Jurkat, Clone E6-1 (cell line): Measurements from ENCODE around the gene SWT1.
"Not testable (repeated sequence)": the region's sequence is repeated elsewhere in the genome, so short reads cannot be mapped to it uniquely, and the experiment has no call there.

Experiments used
- DNase-seq: peaks from one replicate; pipeline ENCODE4 v3.0.0-alpha.2; 2011; ENCODE audit warnings: low read depth, low spot score
- H3K4me3 ChIP-seq: 2 replicates; pipeline ENCODE4 v1.5.1; 2011; ENCODE audit warnings: mild to moderate bottlenecking, low read length, control low read depth, moderate library complexity

Gene SWT1

DNA sequence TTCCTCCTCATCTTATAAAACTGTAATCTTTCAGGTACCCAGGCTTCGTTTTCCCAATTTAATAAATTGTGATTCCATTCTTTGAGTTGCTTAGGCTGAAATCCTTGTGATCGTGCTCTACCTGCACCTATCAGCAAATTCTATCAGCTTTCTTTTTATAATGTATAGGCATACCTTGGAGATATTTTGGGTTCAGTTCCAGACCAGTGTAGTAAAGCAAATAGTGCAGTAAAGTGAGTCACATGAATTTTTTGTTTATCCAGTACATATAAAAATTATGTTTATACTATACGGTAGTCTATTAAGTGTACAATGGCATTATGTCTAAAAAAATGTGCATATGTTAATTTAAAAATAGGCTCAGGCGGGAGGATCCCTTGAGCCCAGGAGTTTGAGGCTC lies 5.5 kb downstream of the SWT1 start:
- no peak overlapping the region for H3K4me3 ChIP-seq
- no peak for DNase-seq

DNA sequence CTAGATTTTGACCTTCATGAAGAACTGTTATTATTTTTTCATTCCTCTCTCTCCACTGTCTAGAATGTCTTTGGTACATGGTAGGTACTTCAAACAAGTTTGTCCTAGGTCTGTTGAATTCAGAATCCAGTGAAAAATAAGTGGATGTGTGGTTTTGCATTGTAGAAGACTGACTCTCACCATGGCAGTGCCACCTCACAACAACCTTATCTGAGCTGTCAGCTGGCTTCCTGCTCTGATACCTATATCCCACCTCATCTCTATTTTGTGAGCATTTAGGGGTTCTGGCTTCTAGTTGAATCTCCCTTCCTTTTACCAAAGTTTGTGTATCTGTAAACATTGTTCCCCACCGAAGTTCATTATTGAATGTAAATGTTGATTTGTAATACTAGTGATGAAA lies 9.1 kb downstream of the SWT1 start:
- no peak overlapping the region for H3K4me3 ChIP-seq
- DNase-seq: no peak

DNA sequence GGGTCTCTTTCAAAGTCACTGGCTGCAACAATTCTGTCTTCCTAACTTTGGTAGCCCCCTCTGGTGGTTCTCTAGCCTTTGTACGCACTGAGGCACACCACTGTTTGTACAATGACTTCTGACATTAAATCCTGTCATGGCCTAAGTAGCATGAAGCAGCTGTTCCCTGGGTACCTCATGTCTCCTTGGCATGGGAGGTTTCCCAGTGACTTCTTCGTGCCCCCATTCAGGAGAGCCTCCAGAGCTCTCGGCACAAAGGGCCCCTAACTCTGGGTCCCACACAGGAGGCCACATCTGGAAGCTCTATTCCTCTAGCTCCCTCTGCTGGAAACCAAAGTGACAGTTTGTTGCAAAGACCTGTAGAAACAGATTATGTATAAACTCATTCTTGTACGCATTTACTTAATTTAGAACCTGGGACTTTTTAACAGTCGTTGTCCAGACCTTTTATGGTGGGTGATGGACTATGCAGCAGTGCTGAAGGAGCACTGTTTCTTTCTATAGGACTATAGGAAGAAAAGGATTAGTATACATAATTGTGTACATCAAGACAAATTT lies 13.4 kb downstream of the SWT1 start:
- peak overlapping the region; percentile 32 for H3K4me3 ChIP-seq
- peak; percentile 62 for DNase-seq

DNA sequence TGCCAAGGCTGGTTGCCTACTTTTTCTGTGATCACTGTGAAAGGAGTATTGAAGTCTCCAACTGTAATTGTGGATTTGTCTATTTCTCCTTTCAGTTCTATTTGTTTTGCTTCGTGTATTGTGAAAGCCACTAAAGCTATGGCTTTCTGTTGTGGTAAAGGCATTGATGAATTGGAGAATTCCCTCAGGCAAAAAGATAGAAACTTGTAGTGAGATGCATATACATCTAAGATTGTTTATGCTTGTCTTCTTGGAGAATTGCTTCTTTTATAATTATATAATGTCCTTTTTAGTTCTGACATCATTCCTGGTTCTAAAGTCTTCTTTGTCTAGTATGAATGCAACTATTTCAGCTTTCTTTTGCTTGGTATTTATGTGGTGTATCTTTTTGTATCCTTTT lies 36.8 kb downstream of the SWT1 start:
- no peak for DNase-seq
- no peak overlapping the region for H3K4me3 ChIP-seq

DNA sequence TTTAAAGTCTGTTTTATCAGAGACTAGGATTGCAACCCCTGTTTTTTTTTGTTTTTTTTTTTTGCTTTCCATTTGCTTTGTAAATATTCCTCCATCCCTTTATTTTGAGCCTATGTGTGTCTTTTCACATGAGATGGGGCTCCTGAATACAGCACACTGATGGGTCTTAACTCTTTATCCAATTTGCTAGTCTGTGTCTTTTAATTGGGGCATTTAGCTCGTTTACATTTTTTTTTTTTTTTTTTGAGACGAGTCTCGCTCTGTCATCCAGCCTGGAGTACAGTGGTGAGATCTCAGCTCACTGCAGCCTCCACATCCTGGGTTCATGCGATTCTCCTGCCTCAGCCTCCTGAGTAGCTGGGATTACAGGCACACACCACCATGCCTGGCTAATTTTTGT lies 41.7 kb downstream of the SWT1 start:
- not testable (repeated sequence) for DNase-seq, H3K4me3 ChIP-seq

DNA sequence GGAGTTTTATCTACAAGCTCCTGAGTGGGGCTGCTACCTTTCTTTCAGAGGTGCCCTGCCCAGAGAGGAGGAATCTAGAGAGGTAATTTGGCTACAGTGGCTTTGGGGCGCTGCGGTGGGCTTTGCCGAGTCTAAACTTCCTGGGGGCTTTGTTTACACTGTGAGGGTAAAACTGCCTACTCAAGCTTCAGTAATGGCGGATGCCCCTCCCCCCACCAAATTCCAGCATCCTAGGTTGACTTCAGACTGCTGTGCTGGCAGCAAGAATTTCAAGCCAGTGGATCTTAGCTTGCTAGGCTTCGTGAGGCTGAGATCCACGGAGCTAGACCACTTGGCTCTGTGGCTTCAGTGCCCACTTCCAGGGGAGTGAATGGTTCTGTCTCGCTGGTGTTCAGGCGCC lies 43.9 kb downstream of the SWT1 start:
- no peak overlapping the region for H3K4me3 ChIP-seq
- DNase-seq: no peak

DNA sequence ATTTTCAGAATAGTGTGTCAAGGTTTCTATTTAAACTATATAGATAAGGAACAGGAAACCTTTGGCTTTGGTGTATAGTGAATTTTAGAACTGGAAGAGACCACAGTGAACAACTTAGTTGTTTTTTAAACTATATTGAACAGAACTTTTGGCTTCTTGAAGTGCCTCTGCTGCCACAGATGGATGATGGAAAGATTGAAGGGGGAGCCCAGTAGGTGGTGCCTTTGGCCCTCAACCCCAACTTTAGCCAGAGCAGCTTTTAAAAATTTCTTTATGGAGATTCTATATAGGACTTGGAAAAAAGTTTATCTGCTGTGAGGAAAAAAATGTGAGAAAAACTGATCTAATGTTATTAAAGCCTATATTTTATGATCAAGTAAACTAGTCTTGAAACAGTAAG lies 50.2 kb downstream of the SWT1 start:
- DNase-seq: no peak
- no peak overlapping the region for H3K4me3 ChIP-seq

DNA sequence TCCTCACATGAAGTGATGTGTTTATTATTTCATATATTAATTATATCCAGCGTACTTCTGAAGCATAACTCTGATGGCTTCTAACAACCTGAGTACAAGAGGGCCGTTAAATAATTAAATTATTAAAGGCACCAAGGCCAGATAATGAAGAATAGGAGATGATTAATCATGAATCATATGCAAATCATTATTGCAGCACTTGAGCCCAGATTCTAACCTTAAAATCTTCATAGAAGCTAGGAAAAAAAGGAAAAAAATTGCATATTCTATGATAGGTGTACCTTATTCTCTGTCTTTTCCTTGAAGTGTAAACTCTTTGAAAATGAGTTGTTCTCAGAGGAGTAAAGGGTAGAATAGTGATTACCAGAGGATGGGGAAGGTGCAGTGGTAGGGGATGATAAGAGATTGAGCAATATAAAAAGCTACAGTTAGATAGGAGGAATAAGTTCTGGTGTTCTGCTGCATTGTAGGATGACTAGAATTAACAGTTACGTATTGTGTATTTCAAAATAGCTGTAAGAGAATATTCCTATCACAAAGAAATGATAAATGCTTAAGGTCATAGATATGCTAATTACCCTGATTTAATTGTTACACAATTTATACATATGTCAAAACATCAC lies 51.1 kb downstream of the SWT1 start:
- no peak for DNase-seq
- H3K4me3 ChIP-seq: no peak overlapping the region

DNA sequence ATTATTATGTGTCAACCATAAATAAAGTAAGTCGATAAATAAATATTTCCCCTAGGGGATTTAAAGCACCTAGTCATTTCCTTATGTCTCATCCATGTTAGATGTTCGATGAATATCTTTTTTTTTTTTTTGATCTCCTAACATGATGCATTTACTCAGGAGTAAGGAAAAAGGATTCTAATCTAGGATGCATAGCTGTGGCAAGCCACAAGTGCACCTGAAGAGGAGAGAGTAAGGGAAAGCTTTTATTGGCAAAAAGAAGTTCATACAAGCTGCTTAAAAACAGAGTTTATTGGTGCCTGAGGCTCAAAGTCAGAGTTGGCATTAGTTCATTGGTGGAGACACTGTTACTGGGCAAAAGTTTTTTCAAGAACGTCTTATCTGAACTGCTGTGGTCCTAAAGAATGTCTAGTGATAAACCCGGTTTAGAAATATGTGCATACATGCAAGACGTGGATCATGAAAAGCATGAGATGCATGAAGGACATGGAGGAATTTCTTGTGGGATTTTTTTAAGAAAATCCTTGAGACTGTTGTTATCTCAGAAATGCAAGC lies 51.7 kb downstream of the SWT1 start:
- H3K4me3 ChIP-seq: no peak overlapping the region
- no peak for DNase-seq

DNA sequence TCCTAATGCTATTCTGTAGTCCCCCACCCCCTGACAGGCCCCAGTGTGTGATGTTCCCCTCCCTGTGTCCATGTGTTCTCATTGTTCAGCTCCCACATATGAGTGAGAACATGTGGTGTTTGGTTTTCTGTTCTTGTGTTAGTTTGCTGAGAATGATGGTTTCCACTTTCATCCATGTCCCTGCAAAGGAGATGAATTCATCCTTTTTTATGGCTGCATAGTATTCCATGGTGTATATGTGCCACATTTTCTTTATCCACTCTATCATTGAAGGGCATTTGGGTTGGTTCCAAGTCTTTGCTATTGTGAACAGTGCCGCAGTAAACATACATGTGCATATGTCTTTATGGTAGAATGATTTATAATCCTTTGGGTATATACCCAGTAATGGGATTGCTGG lies 52.4 kb downstream of the SWT1 start:
- H3K4me3 ChIP-seq, DNase-seq: not testable (repeated sequence)

DNA sequence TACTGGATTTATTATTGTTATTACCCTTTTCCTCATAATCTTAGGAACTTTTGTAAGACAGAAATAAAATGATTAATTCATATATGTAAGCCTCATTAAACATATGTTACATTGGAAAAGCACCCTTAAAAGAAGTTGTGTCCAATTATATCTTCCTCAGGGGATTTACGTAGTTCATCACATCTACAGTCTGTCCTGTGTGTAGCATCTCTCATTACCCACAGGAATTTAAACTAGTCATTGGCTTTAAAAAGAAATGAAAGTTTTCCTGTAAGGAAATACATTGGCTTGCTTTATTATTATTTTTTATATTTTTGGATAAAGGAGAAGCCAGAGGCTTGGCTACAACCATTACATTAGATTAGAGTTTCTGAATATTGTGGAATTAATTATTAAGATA lies 56.1 kb downstream of the SWT1 start:
- no peak for DNase-seq
- H3K4me3 ChIP-seq: no peak overlapping the region

DNA sequence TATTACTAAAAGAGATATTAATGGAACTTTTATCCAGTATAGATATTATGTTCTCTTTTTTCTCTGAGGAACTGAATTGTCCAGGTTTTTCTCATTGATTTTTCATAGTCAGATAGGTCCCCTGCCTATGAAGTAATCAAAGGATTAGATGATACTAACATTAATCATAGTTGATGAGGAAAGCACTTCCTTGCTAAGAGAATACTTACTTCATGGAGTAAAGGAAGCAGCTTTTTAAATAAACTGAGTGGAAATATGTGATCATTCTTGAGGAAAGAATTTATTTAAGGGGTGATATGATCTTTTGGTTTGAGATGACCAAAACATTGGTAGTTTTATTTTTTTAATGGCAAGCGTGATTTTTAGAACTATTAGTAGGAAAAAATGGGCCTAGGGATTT lies 58.9 kb downstream of the SWT1 start:
- DNase-seq: no peak
- no peak overlapping the region for H3K4me3 ChIP-seq

DNA sequence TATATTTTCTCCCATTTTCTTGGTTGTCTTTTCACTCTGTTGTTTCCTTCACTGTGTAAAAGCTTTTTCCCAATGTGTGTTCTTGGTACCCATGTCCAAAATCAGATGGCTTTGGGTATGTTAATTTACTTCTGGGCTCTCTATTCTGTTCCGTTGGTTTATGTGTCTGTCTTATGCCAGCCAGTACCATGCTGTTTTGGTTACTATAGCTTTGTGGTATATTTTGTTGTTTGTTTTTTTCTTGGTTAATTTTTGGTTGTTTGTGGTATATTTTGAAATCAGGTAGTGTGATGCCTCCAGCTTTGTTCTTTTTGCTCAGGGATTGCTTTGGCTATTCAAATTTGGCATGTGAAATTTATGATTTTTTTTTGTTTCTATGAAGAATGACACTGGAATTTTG lies 67.2 kb downstream of the SWT1 start:
- no peak for DNase-seq
- H3K4me3 ChIP-seq: no peak overlapping the region

DNA sequence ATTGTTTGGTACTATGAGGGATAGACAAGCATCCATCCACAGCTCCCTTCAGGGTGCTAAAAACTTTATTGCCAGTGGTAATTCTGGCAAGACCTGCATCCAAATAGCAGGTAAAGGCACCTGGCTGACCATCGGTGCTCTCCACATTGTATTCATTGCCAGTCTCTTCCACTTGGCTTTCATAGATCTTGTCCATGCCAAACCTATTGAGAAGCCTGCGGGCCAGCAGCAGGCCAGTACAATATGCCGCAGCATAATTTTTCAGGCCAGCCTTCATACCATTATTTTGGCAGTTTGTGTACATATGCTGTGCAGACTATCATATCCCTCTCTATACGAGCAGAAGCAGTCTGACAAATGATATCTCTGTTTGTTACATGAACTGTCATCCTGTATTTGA lies 70.2 kb downstream of the SWT1 start:
- no peak overlapping the region for H3K4me3 ChIP-seq
- no peak for DNase-seq

DNA sequence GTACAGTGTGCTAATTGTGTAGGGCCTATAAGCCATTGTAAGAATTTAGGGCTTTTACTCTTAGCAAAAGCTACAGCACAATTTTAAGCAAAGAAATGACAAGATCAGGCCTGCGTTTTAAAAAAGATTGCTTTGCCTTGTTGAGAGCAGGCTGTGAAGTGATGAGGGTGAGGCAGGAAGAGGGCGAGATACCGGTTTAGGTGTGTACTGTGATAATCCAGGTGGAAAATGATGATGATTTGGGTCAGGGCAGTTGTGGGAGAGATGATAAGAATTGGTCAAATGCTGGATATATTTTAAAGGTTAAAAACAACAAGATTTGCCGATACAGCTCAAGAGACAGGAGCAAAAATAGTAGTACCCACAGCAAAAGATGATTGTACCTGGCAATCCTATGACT lies 72.0 kb downstream of the SWT1 start:
- H3K4me3 ChIP-seq: no peak overlapping the region
- no peak for DNase-seq

DNA sequence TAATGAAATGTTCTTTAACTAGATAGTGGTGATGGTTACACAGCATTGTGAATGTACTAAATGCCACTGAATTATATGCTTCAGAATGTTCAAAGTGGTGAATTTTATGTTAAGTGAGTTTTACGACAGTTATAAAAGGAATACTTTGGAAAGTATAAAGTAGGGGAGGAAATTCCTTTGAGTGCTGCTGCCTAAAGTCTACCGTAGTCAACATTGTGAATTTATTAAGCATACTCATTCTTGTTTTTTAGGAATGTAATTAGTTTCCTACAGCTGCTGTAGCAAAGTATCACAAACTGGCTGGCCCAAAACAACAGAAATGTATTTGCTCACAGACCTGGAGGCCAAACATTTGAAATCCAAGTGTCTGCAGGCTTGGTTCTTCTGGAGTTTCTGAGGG lies 73.0 kb downstream of the SWT1 start:
- no peak overlapping the region for H3K4me3 ChIP-seq
- DNase-seq: no peak

DNA sequence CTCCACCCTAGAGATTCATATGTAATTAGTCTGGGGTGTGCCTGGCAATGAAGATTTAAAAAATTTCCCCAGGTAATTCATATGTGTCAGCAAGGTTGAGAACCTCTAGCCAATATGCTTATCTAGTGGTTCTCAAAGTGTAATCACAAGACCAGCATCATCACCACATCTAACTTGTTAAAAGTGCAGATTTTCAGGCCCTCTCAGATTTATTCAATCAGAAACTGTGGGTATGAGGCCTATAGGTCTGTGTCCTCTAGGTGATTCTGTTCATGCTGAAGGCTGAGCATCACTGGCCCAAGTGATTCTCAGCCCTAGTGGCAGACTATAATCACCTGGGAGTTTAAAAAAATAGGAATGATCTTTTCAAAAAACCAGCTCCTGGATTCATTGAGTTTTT lies 75.9 kb downstream of the SWT1 start:
- no peak for DNase-seq
- no peak overlapping the region for H3K4me3 ChIP-seq

DNA sequence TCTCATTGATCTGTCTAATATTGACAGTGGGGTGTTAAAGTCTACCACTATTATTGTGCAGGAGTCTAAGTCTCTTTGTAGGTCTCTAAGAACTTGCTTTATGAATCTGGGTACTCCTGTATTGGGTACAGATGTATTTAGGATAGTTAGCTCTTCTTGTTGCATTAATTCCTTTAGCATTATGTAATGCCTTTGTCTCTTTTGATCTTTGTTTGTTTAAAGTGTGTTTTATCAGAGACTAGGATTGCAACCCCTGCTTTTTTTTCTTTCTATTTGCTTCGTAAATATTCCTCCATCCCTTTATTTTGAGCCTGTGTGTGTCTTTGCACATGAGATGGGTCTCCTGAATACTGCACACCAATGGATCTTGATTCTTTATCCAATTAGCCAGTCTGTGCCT lies 77.2 kb downstream of the SWT1 start:
- H3K4me3 ChIP-seq, DNase-seq: not testable (repeated sequence)

DNA sequence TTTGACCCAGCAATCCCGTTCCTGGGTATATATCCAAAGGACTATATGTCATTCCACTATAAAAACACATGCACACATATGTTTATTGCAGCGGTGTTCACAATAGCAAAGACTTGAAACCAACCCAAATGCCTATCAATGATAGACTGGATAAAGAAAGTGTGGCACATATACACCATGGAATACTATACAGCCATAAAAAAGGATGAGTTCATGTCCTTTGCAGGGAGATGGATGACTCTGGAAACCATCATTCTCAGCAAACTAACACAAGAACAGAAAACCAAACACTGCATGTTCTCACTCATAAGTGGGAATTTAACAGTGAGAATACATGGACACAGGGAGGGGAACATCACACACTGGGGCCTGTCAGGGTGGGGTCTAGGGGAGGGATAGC lies 80.2 kb downstream of the SWT1 start:
- not testable (repeated sequence) for DNase-seq, H3K4me3 ChIP-seq

DNA sequence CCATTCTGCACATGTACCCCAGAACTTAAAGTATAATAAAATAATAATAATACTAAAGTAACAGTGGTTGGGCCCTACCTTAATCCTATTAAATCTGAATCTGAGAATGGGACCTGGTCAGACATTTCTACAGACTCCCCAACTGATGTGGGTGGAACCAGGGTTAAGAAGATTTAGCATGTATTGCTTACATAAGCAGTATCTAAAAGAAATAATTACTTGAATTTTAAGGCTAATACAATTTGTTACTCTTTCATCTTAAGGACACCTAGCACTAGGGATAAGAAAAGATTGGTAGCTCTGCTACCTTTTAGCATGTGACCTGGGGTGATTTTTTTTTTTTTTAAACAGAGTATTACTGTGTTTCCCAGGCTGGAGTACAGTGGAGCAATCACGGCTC lies 80.7 kb downstream of the SWT1 start:
- no peak for DNase-seq
- H3K4me3 ChIP-seq: no peak overlapping the region

DNA sequence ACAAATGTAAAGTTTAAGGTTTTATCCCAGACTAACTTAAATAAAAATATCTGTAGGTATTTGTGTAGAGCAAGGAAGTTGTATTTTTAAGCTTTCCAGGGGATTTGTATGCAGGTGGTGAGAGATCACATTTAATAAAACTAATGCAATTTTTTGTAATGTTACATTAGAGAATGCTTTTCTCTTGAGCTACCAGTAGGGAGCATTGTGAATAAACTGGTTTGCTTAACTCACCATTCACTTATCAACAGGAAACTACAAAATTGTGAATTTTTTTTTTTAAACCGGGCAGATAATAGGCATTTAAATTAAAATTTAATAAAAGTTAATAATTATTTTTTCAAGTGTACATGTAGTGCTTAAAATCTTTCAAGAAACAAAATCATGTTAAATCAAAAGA lies 81.5 kb downstream of the SWT1 start:
- DNase-seq: peak; percentile 9
- no peak overlapping the region for H3K4me3 ChIP-seq
